Trophoblast cell (in vitro differentiated cells and primary cell): ENCODE data around the gene NLRC5.

Experiments
- DNase-seq, 2 donors: peaks; one replicate each; pipeline ENCODE4 v3.0.0-alpha.2; 2016
- H2AFZ ChIP-seq: 2 replicates; pipeline ENCODE4 v1.6.1; 2013; ENCODE audit warnings: low read length, moderate library complexity, mild to moderate bottlenecking; ENCODE audit not compliant: insufficient read depth, poor library complexity
- H2AK5ac ChIP-seq: 2 replicates; pipeline ENCODE4 v1.6.1; 2013; ENCODE audit warnings: mild to moderate bottlenecking, low read length
- H2BK120ac ChIP-seq: 2 replicates; pipeline ENCODE4 v1.6.1; 2013; ENCODE audit warnings: low read length, mild to moderate bottlenecking, moderate library complexity; ENCODE audit not compliant: insufficient read depth, poor library complexity
- H2BK12ac ChIP-seq: 2 replicates; pipeline ENCODE4 v1.6.1; 2013; ENCODE audit warnings: mild to moderate bottlenecking, low read length, moderate library complexity
- H2BK5ac ChIP-seq: 2 replicates; pipeline ENCODE4 v1.6.1; 2013; ENCODE audit warnings: low read length, low read depth, moderate library complexity, mild to moderate bottlenecking; ENCODE audit not compliant: poor library complexity
- H3K14ac ChIP-seq: 2 replicates; pipeline ENCODE4 v1.6.1; 2013; ENCODE audit warnings: mild to moderate bottlenecking, low read length
- H3K18ac ChIP-seq: 2 replicates; pipeline ENCODE4 v1.6.1; 2013; ENCODE audit warnings: mild to moderate bottlenecking, low read length
- H3K23ac ChIP-seq: 2 replicates; pipeline ENCODE4 v1.6.1; 2013; ENCODE audit warnings: low read length
- H3K27ac ChIP-seq: 2 replicates; pipeline ENCODE4 v1.5.1; 2013; ENCODE audit warnings: low read depth, mild to moderate bottlenecking, inconsistent platforms, low read length, moderate library complexity
- H3K27me3 ChIP-seq: 2 replicates; pipeline ENCODE4 v1.6.1; 2013; ENCODE audit warnings: inconsistent platforms, mild to moderate bottlenecking, low read length, moderate library complexity; ENCODE audit not compliant: insufficient read depth
- H3K36me3 ChIP-seq, 2 experiments: 1 replicate in 1 of 2; 2 replicates in 1 of 2; pipeline ENCODE4 v1.6.1; 2013; ENCODE audit warnings: low read length in 2 of 2, mild to moderate bottlenecking in 2 of 2, moderate library complexity in 1 of 2; ENCODE audit not compliant: insufficient read depth in 2 of 2, control insufficient read depth in 1 of 2
- H3K4ac ChIP-seq: 2 replicates; pipeline ENCODE4 v1.6.1; 2013; ENCODE audit warnings: low read depth, mild to moderate bottlenecking, low read length, moderate library complexity
- H3K4me1 ChIP-seq, 2 experiments: 1 replicate in 1 of 2; 2 replicates in 1 of 2; pipeline ENCODE4 v1.6.1; 2013; ENCODE audit warnings: low read length in 2 of 2, mild to moderate bottlenecking in 2 of 2, moderate library complexity in 1 of 2; ENCODE audit not compliant: insufficient read depth in 2 of 2, control insufficient read depth in 1 of 2
- H3K4me2 ChIP-seq: 2 replicates; pipeline ENCODE4 v1.6.1; 2013; ENCODE audit warnings: inconsistent platforms, mild to moderate bottlenecking, low read length, moderate library complexity
- H3K4me3 ChIP-seq: 2 replicates; pipeline ENCODE4 v1.5.1; 2013; ENCODE audit warnings: mild to moderate bottlenecking, low read depth, low read length, inconsistent platforms
- H3K79me1 ChIP-seq: one replicate; pipeline ENCODE4 v1.6.1; 2013; ENCODE audit warnings: low read length
- H3K79me2 ChIP-seq: 2 replicates; pipeline ENCODE4 v1.6.1; 2013; ENCODE audit warnings: low read length, mild to moderate bottlenecking; ENCODE audit not compliant: control insufficient read depth, insufficient read depth, poor library complexity
- H3K9ac ChIP-seq: 2 replicates; pipeline ENCODE4 v1.6.1; 2013; ENCODE audit warnings: mild to moderate bottlenecking, low read length
- H3K9me3 ChIP-seq: 2 replicates; pipeline ENCODE4 v1.6.1; 2013; ENCODE audit warnings: low read depth, mild to moderate bottlenecking, control low read depth, inconsistent platforms, low read length; ENCODE audit not compliant: insufficient read depth
- H4K12ac ChIP-seq: 2 replicates; pipeline ENCODE4 v1.6.1; 2013; ENCODE audit warnings: low read depth, mild to moderate bottlenecking, low read length, moderate library complexity
- H4K8ac ChIP-seq: 2 replicates; pipeline ENCODE4 v1.6.1; 2013; ENCODE audit warnings: low read depth, mild to moderate bottlenecking, low read length, moderate library complexity
- H4K91ac ChIP-seq: one replicate; pipeline ENCODE4 v1.6.1; 2013; ENCODE audit warnings: low read depth, mild to moderate bottlenecking, low read length, moderate library complexity
- WGBS: extraction: QIAGEN DNeasy Blood & Tissue Kit; methylation state at CpG from one replicate; pipeline ENCODE4 v1.1.7; 2013; ENCODE audit warnings: missing lambda C conversion rate; ENCODE audit not compliant: insufficient read length, insufficient coverage; ENCODE audit errors: extremely low coverage; 5-methylcytosine and 5-hydroxymethylcytosine counted together

NLRC5 gene

DNA sequence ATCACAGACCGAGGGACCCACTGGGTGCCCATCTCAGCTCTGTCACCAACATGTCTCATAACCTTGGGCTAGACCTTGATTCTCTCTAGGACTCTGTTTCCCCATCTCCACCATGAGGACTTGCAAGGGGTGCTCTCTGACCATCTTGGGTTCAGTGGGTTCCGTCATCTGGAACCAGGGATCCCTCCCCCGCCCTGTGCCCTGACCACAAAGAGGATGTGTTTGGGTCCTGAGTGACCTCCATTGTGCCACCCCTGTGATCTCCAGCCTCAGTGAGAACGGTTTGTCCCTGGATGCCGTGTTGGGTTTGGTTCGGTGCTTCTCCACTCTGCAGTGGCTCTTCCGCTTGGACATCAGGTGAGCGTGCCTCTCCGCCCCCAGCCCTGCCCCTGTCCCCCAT is 53.9 kb downstream of the NLRC5 start:
- Histone ChIP-seq H3K9ac (no peak overlapping the region), H2BK120ac (no peak overlapping the region), H3K23ac (no peak overlapping the region), H2BK12ac (no peak overlapping the region), H3K4ac (no peak overlapping the region), H4K8ac (no peak overlapping the region), H4K91ac (no peak overlapping the region), H2BK5ac (no peak overlapping the region), H3K27me3 (no peaks in the 10 kb centered on the region), H3K9me3 (peaks cover 8% of the 10 kb centered on the region), H3K4me2 (no peak overlapping the region), H3K14ac (no peak overlapping the region), H2AFZ (no peak overlapping the region), H3K18ac (no peak overlapping the region), H4K12ac (no peak overlapping the region), H3K4me3 (no peak overlapping the region), H3K4me1 (no peaks in the 10 kb centered on the region), H3K79me2 (no peaks in the 10 kb centered on the region), H2AK5ac (no peak overlapping the region), H3K79me1 (no peaks in the 10 kb centered on the region), H3K27ac (no peak overlapping the region), H3K36me3 (no peaks in the 10 kb centered on the region)
- WGBS: no CpG with 5 or more reads among the region's 9 CpGs
- no peak for DNase-seq

DNA sequence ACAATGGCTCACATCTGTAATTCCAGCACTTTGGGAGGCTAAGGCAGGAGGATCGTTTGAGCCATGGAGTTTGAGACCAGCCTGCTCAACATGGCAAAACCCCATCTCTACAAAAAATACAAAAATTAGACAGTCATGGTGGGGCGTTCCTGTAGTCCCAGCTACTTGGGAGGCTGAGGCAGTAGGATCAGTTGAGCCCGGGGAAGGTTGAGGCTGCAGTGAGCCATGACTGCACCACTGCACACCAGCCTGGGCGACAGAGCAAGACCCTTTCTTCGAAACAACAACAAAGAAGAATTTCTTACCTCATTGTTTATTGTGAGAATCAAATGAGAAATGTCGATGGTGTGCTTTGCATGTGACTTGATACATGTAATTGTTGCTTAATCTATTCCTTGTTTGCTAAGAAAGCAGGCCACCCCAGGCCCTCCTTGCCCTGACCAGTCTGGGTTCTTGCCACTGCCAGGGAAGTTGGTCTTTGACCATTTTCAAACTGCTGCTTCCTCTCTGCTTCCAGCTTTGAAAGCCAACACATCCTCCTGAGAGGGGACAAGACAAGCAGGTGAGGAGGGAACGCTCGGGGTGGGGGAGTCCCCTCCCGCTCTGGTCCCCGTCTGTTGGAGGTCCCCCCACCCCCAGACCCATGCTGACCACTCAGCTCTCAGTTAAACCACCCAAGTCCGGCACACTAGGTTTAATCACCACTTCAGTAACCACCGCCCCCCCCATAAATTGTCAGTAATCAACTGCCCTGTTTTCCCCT is 55.8 kb downstream of the NLRC5 start:
- H3K4me3 ChIP-seq: no peak overlapping the region
- H3K79me1 ChIP-seq: no peaks in the 10 kb centered on the region
- no peak overlapping the region for H4K12ac ChIP-seq
- H4K91ac ChIP-seq: no peak overlapping the region
- no peak overlapping the region for H2BK12ac ChIP-seq
- H3K27me3 ChIP-seq: no peaks in the 10 kb centered on the region
- H3K4ac ChIP-seq: no peak overlapping the region
- DNase-seq: no peak
- no peak overlapping the region for H2AFZ ChIP-seq
- H3K27ac ChIP-seq: no peak overlapping the region
- no peak overlapping the region for H4K8ac ChIP-seq
- H3K79me2 ChIP-seq: no peaks in the 10 kb centered on the region
- no CpG with 5 or more reads among the region's 12 CpGs for WGBS
- H3K14ac ChIP-seq: no peak overlapping the region
- H3K23ac ChIP-seq: no peak overlapping the region
- H3K9ac ChIP-seq: no peak overlapping the region
- no peak overlapping the region for H3K4me2 ChIP-seq
- H2BK120ac ChIP-seq: no peak overlapping the region
- no peak overlapping the region for H2AK5ac ChIP-seq
- no peak overlapping the region for H2BK5ac ChIP-seq
- no peak overlapping the region for H3K18ac ChIP-seq
- H3K9me3 ChIP-seq: peaks cover 8% of the 10 kb centered on the region
- no peaks in the 10 kb centered on the region for H3K36me3 ChIP-seq
- H3K4me1 ChIP-seq: no peaks in the 10 kb centered on the region

DNA sequence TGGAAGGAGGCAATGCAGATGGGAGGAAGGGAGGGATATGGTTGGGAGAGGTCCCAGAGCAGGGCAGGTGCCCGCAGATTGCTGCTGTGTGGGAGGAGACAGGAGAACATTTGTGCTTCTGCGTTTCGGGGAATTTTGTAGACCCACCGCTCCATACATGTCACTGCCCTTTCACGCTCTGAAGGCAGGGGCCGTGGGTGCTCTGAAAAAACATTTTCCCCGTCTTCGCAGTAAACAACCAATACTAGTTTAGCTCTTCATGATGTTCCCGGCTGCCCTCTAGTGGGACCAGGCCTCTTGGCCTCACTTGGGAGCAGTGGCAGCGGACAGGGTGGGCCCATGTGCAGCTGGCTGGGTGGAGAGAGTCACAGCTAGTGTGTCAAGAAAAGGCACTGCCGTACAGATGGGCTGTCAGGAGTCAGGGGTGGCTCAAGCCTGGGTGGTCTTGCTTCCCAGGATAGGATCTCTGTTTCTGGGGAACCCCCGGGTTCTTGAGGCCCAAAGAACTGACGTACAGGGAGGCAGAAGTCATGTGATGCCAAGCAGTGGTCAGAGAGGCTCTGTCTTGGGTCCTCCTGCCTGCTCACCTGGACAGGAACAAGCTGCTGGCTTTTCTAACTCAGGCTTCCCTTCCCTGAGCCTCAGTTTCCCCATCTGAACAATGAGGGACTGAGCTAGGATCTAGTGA is 56.5 kb downstream of the NLRC5 start:
- Histone ChIP-seq H2AK5ac (no peak overlapping the region), H3K14ac (no peak overlapping the region), H3K27me3 (no peaks in the 10 kb centered on the region), H2BK120ac (no peak overlapping the region), H2BK12ac (no peak overlapping the region), H3K9me3 (peaks cover 3% of the 10 kb centered on the region), H4K8ac (no peak overlapping the region), H3K23ac (no peak overlapping the region), H4K12ac (no peak overlapping the region), H2BK5ac (no peak overlapping the region), H3K79me2 (no peaks in the 10 kb centered on the region), H3K4me1 (no peaks in the 10 kb centered on the region), H3K36me3 (no peaks in the 10 kb centered on the region), H3K9ac (no peak overlapping the region), H3K27ac (no peak overlapping the region), H3K79me1 (no peaks in the 10 kb centered on the region), H3K18ac (no peak overlapping the region), H4K91ac (no peak overlapping the region), H2AFZ (no peak overlapping the region), H3K4me3 (no peak overlapping the region), H3K4me2 (no peak overlapping the region), H3K4ac (no peak overlapping the region)
- WGBS: no CpG with 5 or more reads among the region's 13 CpGs
- DNase-seq: peak in 1 of 2 donors; percentile 55

DNA sequence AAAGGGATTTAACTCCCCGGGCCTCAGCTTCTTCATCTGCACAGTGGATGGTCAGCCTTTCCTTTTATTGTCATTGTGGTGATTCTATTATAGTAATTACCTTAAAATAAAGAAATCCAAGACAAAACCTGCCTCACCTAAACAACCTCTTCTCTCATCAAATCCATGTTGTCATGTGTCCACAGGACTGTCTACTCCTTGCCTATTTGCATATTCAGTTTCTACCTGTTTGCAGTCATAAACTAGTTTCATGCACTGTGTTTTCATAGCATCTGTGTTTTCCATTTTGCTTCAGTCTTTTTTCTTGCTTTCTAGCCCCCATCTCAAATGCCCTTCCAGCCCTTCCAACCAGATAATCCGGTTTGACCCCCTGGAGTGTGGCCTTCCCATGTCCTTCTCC is 58.7 kb downstream of the NLRC5 start:
- H3K14ac ChIP-seq: no peak overlapping the region
- H3K23ac ChIP-seq: no peak overlapping the region
- no peak overlapping the region for H4K12ac ChIP-seq
- no peaks in the 10 kb centered on the region for H3K36me3 ChIP-seq
- no peaks in the 10 kb centered on the region for H3K4me1 ChIP-seq
- H2BK12ac ChIP-seq: no peak overlapping the region
- H3K4me2 ChIP-seq: no peak overlapping the region
- H3K18ac ChIP-seq: no peak overlapping the region
- no peak overlapping the region for H4K8ac ChIP-seq
- no peak overlapping the region for H2AK5ac ChIP-seq
- no peak overlapping the region for H2BK120ac ChIP-seq
- H3K79me1 ChIP-seq: no peaks in the 10 kb centered on the region
- no peak overlapping the region for H3K9ac ChIP-seq
- no peak overlapping the region for H3K4ac ChIP-seq
- no peaks in the 10 kb centered on the region for H3K79me2 ChIP-seq
- H2AFZ ChIP-seq: no peak overlapping the region
- H4K91ac ChIP-seq: no peak overlapping the region
- DNase-seq: no peak
- no peak overlapping the region for H2BK5ac ChIP-seq
- no peaks in the 10 kb centered on the region for H3K27me3 ChIP-seq
- H3K4me3 ChIP-seq: no peak overlapping the region
- no CpG with 5 or more reads among the region's 2 CpGs for WGBS
- no peak overlapping the region for H3K27ac ChIP-seq
- H3K9me3 ChIP-seq: no peaks in the 10 kb centered on the region
